Fibroblast of lung (primary cell): ENCODE data around the gene AGRP. TPM values are rescaled to one million over a fixed set of nuclear protein-coding genes. Genes with fewer than 3 reads are reported as not detected.

ENCODE experiments used
- DNase-seq, 2 donors: peaks; one replicate each; pipeline versions ENCODE4 v3.0.0 to v3.0.0-alpha.2; 2010; ENCODE audit warnings: low read depth in 2 of 2
- H2AFZ ChIP-seq: 2 replicates; pipeline ENCODE4 v1.5.1; 2012; ENCODE audit warnings: low read length, control low read depth, inconsistent platforms
- H3K27ac ChIP-seq: 2 replicates; pipeline ENCODE4 v1.5.1; 2011; ENCODE audit warnings: low read length, control low read depth; ENCODE audit not compliant: insufficient read depth
- H3K27me3 ChIP-seq: 2 replicates; pipeline ENCODE4 v1.5.1; 2011; ENCODE audit warnings: mild to moderate bottlenecking, low read length; ENCODE audit not compliant: control insufficient read depth, insufficient read depth
- H3K36me3 ChIP-seq: 2 replicates; pipeline ENCODE4 v1.5.1; 2011; ENCODE audit warnings: low read length; ENCODE audit not compliant: control insufficient read depth, insufficient read depth
- H3K4me1 ChIP-seq: 2 replicates; pipeline ENCODE4 v1.5.1; 2011; ENCODE audit warnings: low read length; ENCODE audit not compliant: control insufficient read depth, insufficient read depth; ENCODE audit errors: extremely low read depth
- H3K4me2 ChIP-seq: 2 replicates; pipeline ENCODE4 v1.5.1; 2011; ENCODE audit warnings: low read length, control low read depth; ENCODE audit not compliant: insufficient read depth; ENCODE audit errors: extremely low read depth
- H3K4me3 ChIP-seq, 4 experiments: fragments of 200-600 bp in 1 of 4; sonication (generic) in 1 of 4; replicated peaks in 1 of 4; 2 replicates each; pipeline ENCODE4 v1.5.1; 2011 to 2016; ENCODE audit warnings: low read length in 4 of 4, low read depth in 3 of 4, mild to moderate bottlenecking in 3 of 4, control low read depth in 2 of 4, inconsistent platforms in 1 of 4, mixed read lengths in 1 of 4; ENCODE audit not compliant: insufficient read depth in 1 of 4; ENCODE audit errors: control extremely low read depth in 1 of 4
- H3K79me2 ChIP-seq: 2 replicates; pipeline ENCODE4 v1.5.1; 2012; ENCODE audit warnings: mild to moderate bottlenecking, low read length, inconsistent platforms; ENCODE audit not compliant: control insufficient read depth, insufficient read depth
- H3K9ac ChIP-seq: 2 replicates; pipeline ENCODE4 v1.5.1; 2011; ENCODE audit warnings: mild to moderate bottlenecking, low read length, control low read depth; ENCODE audit not compliant: insufficient read depth
- H3K9me3 ChIP-seq: 2 replicates; pipeline ENCODE4 v1.5.1; 2012; ENCODE audit warnings: low read depth, low read length; ENCODE audit not compliant: control insufficient read depth, insufficient read depth
- H4K20me1 ChIP-seq: 2 replicates; pipeline ENCODE4 v1.5.1; 2011; ENCODE audit warnings: low read length; ENCODE audit not compliant: control insufficient read depth, insufficient read depth; ENCODE audit errors: extremely low read depth
- EZH2 ChIP-seq: IDR thresholded peaks from 2 replicates; pipeline ENCODE4 v1.5.1; 2012; ENCODE audit warnings: low read length, control low read depth, mild to moderate bottlenecking; ENCODE audit errors: missing control alignments
- polyA plus RNA-seq, 2 donors: library from polyadenylated mRNA; depleted of rRNA in 1 of 2; stranded (reverse) in 1 of 2; unstranded in 1 of 2; fragments of >200 nt; gene quantifications; 2 replicates each; pipeline ENCODE4 v1.2.1, GENCODE V29; 2011 to 2012; ENCODE audit warnings: missing spikeins in 1 of 2
- total RNA-seq: library from RNA; depleted of rRNA; stranded (reverse); fragments of >200 nt; gene quantifications from 2 replicates; pipeline ENCODE4 v1.2.1, GENCODE V29; 2014
- TF ChIP-seq, protein P1 (sequence below), 2 donors: IDR thresholded peaks in 1 of 2; conservative IDR thresholded peaks in 1 of 2; 1 replicate in 1 of 2; 2 replicates in 1 of 2; pipeline ENCODE4 v1.5.1; 2011 to 2012; ENCODE audit warnings: low read length in 2 of 2, control low read depth in 1 of 2, inconsistent platforms in 1 of 2, low read depth in 1 of 2, mild to moderate bottlenecking in 1 of 2

Gene AGRP
- total and polyA plus RNA-seq, 2 donors (not counting 1 experiment from before 2014, with no cell fraction given) = not detected

DNA sequence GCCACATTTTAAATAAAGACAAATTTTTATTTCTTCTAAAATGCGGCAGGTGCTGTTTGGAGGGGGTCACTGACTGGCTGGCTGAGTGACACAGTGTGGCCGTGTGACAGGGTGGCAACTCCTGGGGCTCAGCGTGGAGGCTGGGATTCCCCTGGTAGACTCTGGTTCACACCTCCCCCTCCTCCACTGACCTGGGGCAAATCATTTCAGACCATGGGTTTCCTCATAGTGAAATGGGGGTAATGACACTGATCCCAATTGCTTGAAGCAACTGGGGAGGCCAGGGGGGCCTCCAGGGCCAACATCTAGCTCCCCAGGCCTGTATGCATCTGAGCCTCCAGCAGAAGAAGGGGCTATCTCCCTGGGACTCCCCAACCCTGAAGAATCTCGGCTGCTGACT, 45.8 kb downstream of the AGRP start:
- H3K4me1 ChIP-seq = no peaks in the 10 kb centered on the region
- peaks cover 10% of the 10 kb centered on the region for H3K36me3 ChIP-seq
- DNase-seq = no peak
- no peak for TF ChIP-seq EZH2
- TF ChIP-seq, protein P1, sequence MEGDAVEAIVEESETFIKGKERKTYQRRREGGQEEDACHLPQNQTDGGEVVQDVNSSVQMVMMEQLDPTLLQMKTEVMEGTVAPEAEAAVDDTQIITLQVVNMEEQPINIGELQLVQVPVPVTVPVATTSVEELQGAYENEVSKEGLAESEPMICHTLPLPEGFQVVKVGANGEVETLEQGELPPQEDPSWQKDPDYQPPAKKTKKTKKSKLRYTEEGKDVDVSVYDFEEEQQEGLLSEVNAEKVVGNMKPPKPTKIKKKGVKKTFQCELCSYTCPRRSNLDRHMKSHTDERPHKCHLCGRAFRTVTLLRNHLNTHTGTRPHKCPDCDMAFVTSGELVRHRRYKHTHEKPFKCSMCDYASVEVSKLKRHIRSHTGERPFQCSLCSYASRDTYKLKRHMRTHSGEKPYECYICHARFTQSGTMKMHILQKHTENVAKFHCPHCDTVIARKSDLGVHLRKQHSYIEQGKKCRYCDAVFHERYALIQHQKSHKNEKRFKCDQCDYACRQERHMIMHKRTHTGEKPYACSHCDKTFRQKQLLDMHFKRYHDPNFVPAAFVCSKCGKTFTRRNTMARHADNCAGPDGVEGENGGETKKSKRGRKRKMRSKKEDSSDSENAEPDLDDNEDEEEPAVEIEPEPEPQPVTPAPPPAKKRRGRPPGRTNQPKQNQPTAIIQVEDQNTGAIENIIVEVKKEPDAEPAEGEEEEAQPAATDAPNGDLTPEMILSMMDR (conservative IDR thresholded peaks at IDR 0.05 in 1 of 2, IDR thresholded peaks at IDR 0.05 in 1 of 2; ENCODE audit: low read depth in 1 of 2, low read length in 2 of 2) = no peak
- H4K20me1 ChIP-seq = no peaks in the 10 kb centered on the region
- H3K9ac ChIP-seq = no peak overlapping the region
- no peak overlapping the region for H2AFZ ChIP-seq
- H3K79me2 ChIP-seq = no peaks in the 10 kb centered on the region
- no peak overlapping the region for H3K4me2 ChIP-seq
- no peaks in the 10 kb centered on the region for H3K9me3 ChIP-seq
- H3K27me3 ChIP-seq = no peaks in the 10 kb centered on the region
- H3K27ac ChIP-seq = no peak overlapping the region
- no peak overlapping the region for H3K4me3 ChIP-seq

DNA sequence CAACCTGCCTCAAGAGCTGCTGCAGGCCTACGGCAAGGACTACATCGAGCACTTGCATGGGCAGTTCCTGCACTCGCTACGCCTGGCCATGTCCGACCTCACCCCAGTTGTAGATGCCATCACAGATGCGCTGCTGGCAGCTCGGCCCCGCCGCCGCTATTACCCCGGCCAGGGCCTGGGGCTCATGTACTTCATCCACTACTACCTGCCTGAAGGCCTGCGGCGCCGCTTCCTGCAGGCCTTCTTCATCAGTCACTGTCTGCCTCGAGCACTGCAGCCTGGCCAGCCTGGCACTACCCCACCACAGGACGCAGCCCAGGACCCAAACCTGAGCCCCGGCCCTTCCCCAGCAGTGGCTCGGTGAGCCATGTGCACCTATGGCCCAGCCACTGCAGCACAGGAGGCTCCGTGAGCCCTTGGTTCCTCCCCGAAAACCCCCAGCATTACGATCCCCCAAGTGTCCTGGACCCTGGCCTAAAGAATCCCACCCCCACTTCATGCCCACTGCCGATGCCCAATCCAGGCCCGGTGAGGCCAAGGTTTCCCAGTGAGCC, 46.6 kb downstream of the AGRP start:
- Histone ChIP-seq H3K9ac (no peak overlapping the region), H3K4me1 (peaks cover under 1% of the 10 kb centered on the region), H3K4me2 (no peak overlapping the region), H2AFZ (no peak overlapping the region), H4K20me1 (no peaks in the 10 kb centered on the region), H3K36me3 (peaks cover 8% of the 10 kb centered on the region), H3K27me3 (no peaks in the 10 kb centered on the region), H3K4me3 (no peak overlapping the region), H3K9me3 (no peaks in the 10 kb centered on the region), H3K27ac (no peak overlapping the region), H3K79me2 (no peaks in the 10 kb centered on the region)
- TF ChIP-seq EZH2 = no peak
- TF ChIP-seq, protein P1 (conservative IDR thresholded peaks at IDR 0.05 in 1 of 2, IDR thresholded peaks at IDR 0.05 in 1 of 2; ENCODE audit: low read depth in 1 of 2, low read length in 2 of 2) = no peak
- DNase-seq = no peak

DNA sequence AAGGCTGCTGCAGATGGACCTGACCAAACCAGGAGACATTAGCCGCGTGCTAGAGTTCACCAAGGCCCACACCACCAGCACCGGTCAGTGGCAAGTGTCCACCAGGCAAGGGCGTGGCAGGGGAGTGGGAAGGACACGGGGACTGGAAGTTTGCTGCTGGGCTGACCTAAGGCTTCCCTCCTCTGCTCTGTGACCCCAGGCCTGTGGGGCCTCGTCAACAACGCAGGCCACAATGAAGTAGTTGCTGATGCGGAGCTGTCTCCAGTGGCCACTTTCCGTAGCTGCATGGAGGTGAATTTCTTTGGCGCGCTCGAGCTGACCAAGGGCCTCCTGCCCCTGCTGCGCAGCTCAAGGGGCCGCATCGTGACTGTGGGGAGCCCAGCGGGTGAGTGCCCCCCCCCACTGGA, 47.6 kb downstream of the AGRP start:
- peaks cover 8% of the 10 kb centered on the region for H3K36me3 ChIP-seq
- H3K9ac ChIP-seq = no peak overlapping the region
- no peak overlapping the region for H3K4me3 ChIP-seq
- no peaks in the 10 kb centered on the region for H4K20me1 ChIP-seq
- H3K27me3 ChIP-seq = no peaks in the 10 kb centered on the region
- no peak for TF ChIP-seq EZH2
- TF ChIP-seq, protein P1 (conservative IDR thresholded peaks at IDR 0.05 in 1 of 2, IDR thresholded peaks at IDR 0.05 in 1 of 2; ENCODE audit: low read depth in 1 of 2, low read length in 2 of 2) = no peak
- no peak for DNase-seq
- H2AFZ ChIP-seq = no peak overlapping the region
- H3K27ac ChIP-seq = no peak overlapping the region
- H3K4me2 ChIP-seq = no peak overlapping the region
- peaks cover 5% of the 10 kb centered on the region for H3K4me1 ChIP-seq
- H3K9me3 ChIP-seq = no peaks in the 10 kb centered on the region
- no peaks in the 10 kb centered on the region for H3K79me2 ChIP-seq
